ENCODE data around the gene RYR1. TPM values are rescaled to one million over a fixed set of nuclear protein-coding genes. Genes with fewer than 3 reads are reported as not detected.

Gene RYR1
- polyA plus RNA-seq, 1 of the 3 experiments (the other 2 are of a cell fraction) = under 0.01 TPM

DNA sequence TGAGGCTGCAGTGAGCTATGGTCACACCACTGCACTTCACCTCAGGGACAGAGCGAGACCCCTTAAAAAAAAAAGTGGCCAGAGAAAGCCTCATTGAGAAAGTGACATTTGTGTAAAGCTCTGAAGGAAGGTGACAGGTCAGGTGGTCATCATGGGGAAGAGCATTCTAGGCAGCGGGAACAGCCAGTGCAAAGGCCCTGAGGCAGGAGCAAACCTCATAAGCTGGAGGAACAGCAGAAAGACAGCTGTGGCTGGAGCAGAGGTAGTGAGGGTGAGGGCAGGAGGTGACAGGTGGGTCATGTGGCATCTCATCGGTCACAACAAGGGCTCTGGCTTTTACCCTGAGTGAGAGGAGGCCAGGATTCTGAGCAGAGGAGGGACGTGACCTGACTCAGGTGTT is 64.4 kb downstream of the RYR1 start:
- TF ChIP-seq JUND (IDR thresholded peaks at IDR 0.05) = no peak
- TF ChIP-seq FOXM1 (IDR thresholded peaks at IDR 0.05; ENCODE audit: low read depth) = no peak
- no peak for TF ChIP-seq RCOR1 (IDR thresholded peaks at IDR 0.05; ENCODE audit: low read length)
- TF ChIP-seq GABPA (IDR thresholded peaks at IDR 0.05; ENCODE audit: low read depth) = no peak
- TF ChIP-seq, protein P1, sequence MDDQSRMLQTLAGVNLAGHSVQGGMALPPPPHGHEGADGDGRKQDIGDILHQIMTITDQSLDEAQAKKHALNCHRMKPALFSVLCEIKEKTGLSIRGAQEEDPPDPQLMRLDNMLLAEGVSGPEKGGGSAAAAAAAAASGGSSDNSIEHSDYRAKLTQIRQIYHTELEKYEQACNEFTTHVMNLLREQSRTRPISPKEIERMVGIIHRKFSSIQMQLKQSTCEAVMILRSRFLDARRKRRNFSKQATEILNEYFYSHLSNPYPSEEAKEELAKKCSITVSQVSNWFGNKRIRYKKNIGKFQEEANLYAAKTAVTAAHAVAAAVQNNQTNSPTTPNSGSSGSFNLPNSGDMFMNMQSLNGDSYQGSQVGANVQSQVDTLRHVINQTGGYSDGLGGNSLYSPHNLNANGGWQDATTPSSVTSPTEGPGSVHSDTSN (IDR thresholded peaks at IDR 0.05) = no peak
- TF ChIP-seq RFX5 (IDR thresholded peaks at IDR 0.05; ENCODE audit: low read length) = no peak
- TF ChIP-seq MAX (IDR thresholded peaks at IDR 0.05; ENCODE audit: low read depth) = no peak
- no peak for TF ChIP-seq MXI1 (IDR thresholded peaks at IDR 0.05; ENCODE audit: low read depth, low read length)
- Histone ChIP-seq H4K20me1 (ENCODE audit: insufficient read depth) (no peaks in the 10 kb centered on the region), H3K4me1 (ENCODE audit: control insufficient read depth in 1 of 2, insufficient read depth in 2 of 2, low read depth in 1 of 2, low read length in 1 of 2) (no peaks in the 10 kb centered on the region), H3K36me3 (replicated peaks in 1 of 2; ENCODE audit: control insufficient read depth in 1 of 2, insufficient read depth in 2 of 2, low read length in 1 of 2) (no peaks in the 10 kb centered on the region), H3K9me3 (no peaks in the 10 kb centered on the region), H3K4me2 (no peak overlapping the region), H3K9me2 (no peaks in the 10 kb centered on the region), H2AFZ (ENCODE audit: low read depth) (no peak overlapping the region), H3K27me3 (ENCODE audit: insufficient read depth) (peaks cover 13% of the 10 kb centered on the region; the same call in 1 of the 2 replicates), H3K79me2 (ENCODE audit: insufficient read depth) (no peaks in the 10 kb centered on the region), H3K27ac (ENCODE audit: low read depth in 2 of 2, low read length in 1 of 2) (no peak overlapping the region), H3K4me3 (ENCODE audit: low read depth in 2 of 2, low read length in 1 of 2) (no peak overlapping the region), H3F3A (replicated peaks; ENCODE audit: insufficient read depth) (no peaks in the 10 kb centered on the region), H3K9ac (no peak overlapping the region)
- ChIA-PET POLR2A (no interaction called here), CTCF (no interaction called here)
- WGBS (ENCODE audit: low lambda C conversion rate) = 47% methylated on average over 4 of the region's 4 CpGs
- DNase-seq = no peak

DNA sequence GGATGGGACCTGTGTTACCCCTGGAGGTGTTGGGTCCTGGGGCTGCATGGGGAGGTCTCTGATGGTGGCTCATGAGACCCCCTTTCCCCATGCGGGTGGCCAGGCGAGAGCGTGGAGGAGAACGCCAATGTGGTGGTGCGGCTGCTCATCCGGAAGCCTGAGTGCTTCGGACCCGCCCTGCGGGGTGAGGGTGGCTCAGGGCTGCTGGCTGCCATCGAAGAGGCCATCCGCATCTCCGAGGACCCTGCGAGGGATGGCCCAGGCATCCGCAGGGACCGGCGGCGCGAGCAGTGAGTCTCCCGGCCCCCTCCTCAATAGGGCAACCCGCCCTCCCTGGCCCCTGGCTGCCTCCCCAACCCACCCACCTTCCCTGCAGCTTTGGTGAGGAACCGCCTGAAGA is 66.0 kb downstream of the RYR1 start:
- WGBS (ENCODE audit: low lambda C conversion rate) = 76% methylated on average over 15 of the region's 21 CpGs
- ChIA-PET POLR2A (no interaction called here), CTCF (interaction anchor here (0.6 to 1.6 kb wide), 2 partner anchors 17 to 20 kb away, joined by 3 read pairs; no protein-coding TSS in a partner anchor)
- no peaks in the 10 kb centered on the region for H3K9me3 ChIP-seq
- no peak for TF ChIP-seq POLR2AphosphoS5 (IDR thresholded peaks at IDR 0.05; ENCODE audit: low read depth, low read length)
- no peak for TF ChIP-seq NRF1 (IDR thresholded peaks at IDR 0.05; ENCODE audit: low read depth, low read length)
- TF ChIP-seq TEAD4 (IDR thresholded peaks at IDR 0.05; ENCODE audit: borderline replicate concordance, insufficient read depth) = no peak
- no peak for TF ChIP-seq CHD2 (IDR thresholded peaks at IDR 0.05; ENCODE audit: low read length, partially characterized antibody)
- TF ChIP-seq, protein P2, sequence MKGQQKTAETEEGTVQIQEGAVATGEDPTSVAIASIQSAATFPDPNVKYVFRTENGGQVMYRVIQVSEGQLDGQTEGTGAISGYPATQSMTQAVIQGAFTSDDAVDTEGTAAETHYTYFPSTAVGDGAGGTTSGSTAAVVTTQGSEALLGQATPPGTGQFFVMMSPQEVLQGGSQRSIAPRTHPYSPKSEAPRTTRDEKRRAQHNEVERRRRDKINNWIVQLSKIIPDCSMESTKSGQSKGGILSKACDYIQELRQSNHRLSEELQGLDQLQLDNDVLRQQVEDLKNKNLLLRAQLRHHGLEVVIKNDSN (IDR thresholded peaks at IDR 0.05; ENCODE audit: borderline replicate concordance, low read depth) = no peak
- TF ChIP-seq TCF12 (IDR thresholded peaks at IDR 0.05) = no peak
- no peak for TF ChIP-seq TAF1 (IDR thresholded peaks at IDR 0.05; ENCODE audit: borderline replicate concordance, low read depth, low read length)
- no peak for TF ChIP-seq GABPA (IDR thresholded peaks at IDR 0.05; ENCODE audit: low read depth)
- TF ChIP-seq, protein P3, sequence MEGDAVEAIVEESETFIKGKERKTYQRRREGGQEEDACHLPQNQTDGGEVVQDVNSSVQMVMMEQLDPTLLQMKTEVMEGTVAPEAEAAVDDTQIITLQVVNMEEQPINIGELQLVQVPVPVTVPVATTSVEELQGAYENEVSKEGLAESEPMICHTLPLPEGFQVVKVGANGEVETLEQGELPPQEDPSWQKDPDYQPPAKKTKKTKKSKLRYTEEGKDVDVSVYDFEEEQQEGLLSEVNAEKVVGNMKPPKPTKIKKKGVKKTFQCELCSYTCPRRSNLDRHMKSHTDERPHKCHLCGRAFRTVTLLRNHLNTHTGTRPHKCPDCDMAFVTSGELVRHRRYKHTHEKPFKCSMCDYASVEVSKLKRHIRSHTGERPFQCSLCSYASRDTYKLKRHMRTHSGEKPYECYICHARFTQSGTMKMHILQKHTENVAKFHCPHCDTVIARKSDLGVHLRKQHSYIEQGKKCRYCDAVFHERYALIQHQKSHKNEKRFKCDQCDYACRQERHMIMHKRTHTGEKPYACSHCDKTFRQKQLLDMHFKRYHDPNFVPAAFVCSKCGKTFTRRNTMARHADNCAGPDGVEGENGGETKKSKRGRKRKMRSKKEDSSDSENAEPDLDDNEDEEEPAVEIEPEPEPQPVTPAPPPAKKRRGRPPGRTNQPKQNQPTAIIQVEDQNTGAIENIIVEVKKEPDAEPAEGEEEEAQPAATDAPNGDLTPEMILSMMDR (IDR thresholded peaks at IDR 0.05) = no peak
- TF ChIP-seq YY1 (IDR thresholded peaks at IDR 0.05; ENCODE audit: low read depth) = no peak
- TF ChIP-seq ZBTB33 (IDR thresholded peaks at IDR 0.05; ENCODE audit: borderline replicate concordance, low read depth) = no peak
- TF ChIP-seq MXI1 (IDR thresholded peaks at IDR 0.05; ENCODE audit: low read depth, low read length) = no peak
- TF ChIP-seq ELF1 (IDR thresholded peaks at IDR 0.05) = no peak
- TF ChIP-seq EZH2phosphoT487 (IDR thresholded peaks at IDR 0.05; ENCODE audit: borderline replicate concordance, low read depth) = no peak
- TF ChIP-seq, protein P1 (IDR thresholded peaks at IDR 0.05) = no peak
- H3K9ac ChIP-seq = no peak overlapping the region
- no peak for DNase-seq
- H3K4me3 ChIP-seq (ENCODE audit: low read depth in 2 of 2, low read length in 1 of 2) = no peak overlapping the region
- H3K9me2 ChIP-seq = no peaks in the 10 kb centered on the region
- no peak overlapping the region for H2AFZ ChIP-seq (ENCODE audit: low read depth)
- H3K79me2 ChIP-seq (ENCODE audit: insufficient read depth) = no peaks in the 10 kb centered on the region
- peaks cover under 1% of the 10 kb centered on the region; the same call in 1 of the 2 replicates for H3K27me3 ChIP-seq (ENCODE audit: insufficient read depth)
- H4K20me1 ChIP-seq (ENCODE audit: insufficient read depth) = no peaks in the 10 kb centered on the region
- no peak overlapping the region for H3K4me2 ChIP-seq
- no peaks in the 10 kb centered on the region for H3K4me1 ChIP-seq (ENCODE audit: control insufficient read depth in 1 of 2, insufficient read depth in 2 of 2, low read depth in 1 of 2, low read length in 1 of 2)
- H3F3A ChIP-seq (replicated peaks; ENCODE audit: insufficient read depth) = no peaks in the 10 kb centered on the region
- no peaks in the 10 kb centered on the region for H3K36me3 ChIP-seq (replicated peaks in 1 of 2; ENCODE audit: control insufficient read depth in 1 of 2, insufficient read depth in 2 of 2, low read length in 1 of 2)
- no peak overlapping the region for H3K27ac ChIP-seq (ENCODE audit: low read depth in 2 of 2, low read length in 1 of 2)

Measured in SK-N-SH (cell line).